PC-9 (cell line): ENCODE data around the gene KCNN3. TPM values are rescaled to one million over a fixed set of nuclear protein-coding genes. Genes with fewer than 3 reads are reported as not detected.
A peak's percentile ranks its signal among the peaks of the same experiment; 100 is the strongest.

Experiments used
- BruUV-seq: library from RNA; stranded (reverse); fragments of 400-500 nt; replicated peaks from 2 replicates; lab custom pipeline; 2021; lab: Mats Ljungman, UMichigan
- CTCF ChIA-PET: fragments of 300-600 bp; sonication (Branson Sonifier 250); formaldehyde crosslinking; loops from one replicate; lab custom pipeline; 2022; ENCODE audit warnings: antibody characterized with exemption; lab: Charles Lee
- POLR2A ChIA-PET: fragments of 300-600 bp; sonication (Branson Sonifier 250); formaldehyde crosslinking; loops from one replicate; lab custom pipeline; 2022; ENCODE audit warnings: antibody characterized with exemption; ENCODE audit not compliant: unreplicated experiment; lab: Charles Lee
- DNase-seq, 2 experiments: peaks; one replicate each; pipeline versions ENCODE4 v3.0.0 to v3.0.0-alpha.2; 2015 to 2022; ENCODE audit warnings: mixed read lengths in 1 of 2
- H2AFZ ChIP-seq: fragments of 200-600 bp; sonication (generic); 2 replicates; pipeline ENCODE4 v1.8.1; 2017; ENCODE audit warnings: antibody characterized with exemption
- H3F3A ChIP-seq: fragments of 200-600 bp; sonication (generic); 2 replicates; pipeline ENCODE4 v1.8.1; 2017; ENCODE audit warnings: antibody characterized with exemption, mild to moderate bottlenecking, low read depth; ENCODE audit not compliant: insufficient read depth
- H3K27ac ChIP-seq: fragments of 200-600 bp; sonication (generic); 2 replicates; pipeline ENCODE4 v1.6.1; 2016; ENCODE audit warnings: mixed run types
- H3K27me3 ChIP-seq: fragments of 200-600 bp; sonication (generic); 2 replicates; pipeline ENCODE4 v1.6.1; 2016; ENCODE audit warnings: low read depth, mixed run types; ENCODE audit not compliant: insufficient read depth
- H3K36me3 ChIP-seq: fragments of 200-600 bp; sonication (generic); 2 replicates; pipeline ENCODE4 v1.6.1; 2016; ENCODE audit warnings: low read depth, mixed run types
- H3K4me1 ChIP-seq: fragments of 200-600 bp; sonication (generic); replicated peaks from 2 replicates; pipeline ENCODE4 v1.6.1; 2016; ENCODE audit warnings: mixed run types; ENCODE audit not compliant: insufficient read depth
- H3K4me2 ChIP-seq: fragments of 200-600 bp; sonication (generic); 2 replicates; pipeline ENCODE4 v1.6.1; 2017; ENCODE audit warnings: mixed run types
- H3K4me3 ChIP-seq: fragments of 200-600 bp; sonication (generic); 2 replicates; pipeline ENCODE4 v1.6.1; 2016; ENCODE audit warnings: mixed run types
- H3K79me2 ChIP-seq: fragments of 200-600 bp; sonication (generic); 2 replicates; pipeline ENCODE4 v1.6.1; 2017; ENCODE audit warnings: low read depth, mixed run types
- H3K9me2 ChIP-seq: fragments of 200-600 bp; sonication (generic); 2 replicates; pipeline ENCODE4 v1.8.1; 2017; ENCODE audit warnings: mild to moderate bottlenecking; ENCODE audit not compliant: insufficient read depth
- H3K9me3 ChIP-seq: fragments of 200-600 bp; sonication (generic); 2 replicates; pipeline ENCODE4 v1.8.1; 2016; ENCODE audit warnings: low read depth; ENCODE audit not compliant: insufficient read depth
- H4K20me1 ChIP-seq: fragments of 200-600 bp; sonication (generic); 2 replicates; pipeline ENCODE4 v1.8.1; 2017; ENCODE audit not compliant: insufficient read depth
- EZH2 ChIP-seq: fragments of 200-600 bp; sonication (generic); IDR thresholded peaks from 2 replicates; pipeline ENCODE4 v1.8.0; 2017; ENCODE audit warnings: antibody characterized with exemption, low read depth
- intact Hi-C: fragments of 100-400 bp; cut with micrococcal nuclease; formaldehyde crosslinking; loops from one replicate; pipeline ENCODE4 v1.10.0; 2022; ENCODE audit not compliant: unreplicated experiment
- total RNA-seq: library from RNA; stranded (reverse); gene quantifications from 2 replicates; pipeline ENCODE4 v1.2.3, GENCODE V29; 2021
- TF ChIP-seq, protein P1 (sequence below): fragments of 200-600 bp; sonication (generic); conservative IDR thresholded peaks from 2 replicates; pipeline ENCODE4 v1.6.1; 2017; ENCODE audit warnings: mixed run types, antibody characterized with exemption, mild to moderate bottlenecking, moderate library complexity

The KCNN3 gene
- total RNA-seq, 1 experiment from 2014 or later = 1.1 TPM

DNA sequence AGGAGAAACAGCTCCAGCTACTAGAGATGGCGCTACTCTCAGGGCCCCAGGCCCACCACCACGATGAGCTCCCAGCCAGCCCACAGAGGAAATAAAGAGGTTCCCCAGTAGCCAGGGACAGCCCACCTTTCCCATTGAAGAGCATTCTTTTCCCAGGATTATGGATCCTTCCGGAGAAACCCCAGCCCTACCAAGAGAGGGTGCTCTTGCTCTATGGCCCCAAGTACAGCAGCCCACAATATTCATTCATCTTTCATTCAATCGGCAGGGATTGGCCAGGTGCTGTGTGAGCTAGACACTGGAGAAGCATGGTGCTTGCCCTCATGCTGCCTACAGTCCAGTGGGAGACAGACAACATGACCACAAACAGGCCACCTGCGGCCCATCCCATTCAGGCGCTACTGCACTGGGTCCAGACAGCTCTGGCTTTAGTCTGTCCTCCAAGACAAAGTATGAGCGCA is 36.6 kb upstream of the KCNN3 start:
- no peaks in the 10 kb centered on the region for H3K9me3 ChIP-seq
- H3F3A ChIP-seq = no peaks in the 10 kb centered on the region
- no peaks in the 10 kb centered on the region for H3K4me1 ChIP-seq
- H3K79me2 ChIP-seq = no peaks in the 10 kb centered on the region
- TF ChIP-seq, protein P1, sequence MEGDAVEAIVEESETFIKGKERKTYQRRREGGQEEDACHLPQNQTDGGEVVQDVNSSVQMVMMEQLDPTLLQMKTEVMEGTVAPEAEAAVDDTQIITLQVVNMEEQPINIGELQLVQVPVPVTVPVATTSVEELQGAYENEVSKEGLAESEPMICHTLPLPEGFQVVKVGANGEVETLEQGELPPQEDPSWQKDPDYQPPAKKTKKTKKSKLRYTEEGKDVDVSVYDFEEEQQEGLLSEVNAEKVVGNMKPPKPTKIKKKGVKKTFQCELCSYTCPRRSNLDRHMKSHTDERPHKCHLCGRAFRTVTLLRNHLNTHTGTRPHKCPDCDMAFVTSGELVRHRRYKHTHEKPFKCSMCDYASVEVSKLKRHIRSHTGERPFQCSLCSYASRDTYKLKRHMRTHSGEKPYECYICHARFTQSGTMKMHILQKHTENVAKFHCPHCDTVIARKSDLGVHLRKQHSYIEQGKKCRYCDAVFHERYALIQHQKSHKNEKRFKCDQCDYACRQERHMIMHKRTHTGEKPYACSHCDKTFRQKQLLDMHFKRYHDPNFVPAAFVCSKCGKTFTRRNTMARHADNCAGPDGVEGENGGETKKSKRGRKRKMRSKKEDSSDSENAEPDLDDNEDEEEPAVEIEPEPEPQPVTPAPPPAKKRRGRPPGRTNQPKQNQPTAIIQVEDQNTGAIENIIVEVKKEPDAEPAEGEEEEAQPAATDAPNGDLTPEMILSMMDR = peak; percentile 60
- TF ChIP-seq EZH2 = no peak
- no peak overlapping the region for H3K27ac ChIP-seq
- BruUV-seq = no TSS peak
- H3K4me3 ChIP-seq = no peak overlapping the region
- ChIA-PET POLR2A (no interaction called here), CTCF (no interaction called here)
- no peak overlapping the region for H2AFZ ChIP-seq
- no peaks in the 10 kb centered on the region for H3K9me2 ChIP-seq
- DNase-seq = peak in 1 of 2 experiments; percentile 6
- peaks cover 36% of the 10 kb centered on the region for H3K27me3 ChIP-seq
- no peak overlapping the region for H3K4me2 ChIP-seq
- H4K20me1 ChIP-seq = no peaks in the 10 kb centered on the region
- intact Hi-C loops = loop anchor here (1.0 kb wide), 2 partner anchors 155 to 178 kb away; no protein-coding TSS in a partner anchor
- H3K36me3 ChIP-seq = no peaks in the 10 kb centered on the region

DNA sequence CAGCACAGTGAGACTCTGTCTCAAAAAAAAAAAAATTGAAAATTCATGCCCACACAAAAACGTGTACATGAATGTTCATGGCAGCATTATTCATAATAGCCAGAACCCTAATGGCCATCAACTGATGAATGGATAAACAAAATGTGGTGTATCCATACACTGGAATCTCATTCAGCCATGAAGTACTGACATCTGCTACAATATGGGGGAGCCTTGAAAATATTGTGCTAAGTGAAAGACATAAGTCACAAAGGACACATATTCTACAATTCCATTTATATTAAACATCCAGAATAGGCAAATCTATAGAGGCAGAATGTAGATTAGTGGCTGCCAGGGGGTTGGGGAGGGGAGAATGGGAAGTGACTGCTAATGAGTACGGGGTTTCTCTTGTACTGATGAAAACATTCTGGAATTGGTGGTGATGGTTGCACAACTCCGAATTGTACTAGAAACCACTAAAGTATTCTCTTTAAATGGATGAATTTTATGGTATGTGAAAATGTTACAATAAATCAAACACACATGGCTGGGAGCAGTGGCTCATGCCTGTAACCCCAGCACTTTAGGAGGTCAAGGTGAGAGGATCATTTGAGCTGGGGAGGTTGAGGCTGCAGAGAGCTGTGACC is 33.0 kb upstream of the KCNN3 start:
- Histone ChIP-seq H3K27me3 (peaks cover 7% of the 10 kb centered on the region; the same call in 1 of the 2 replicates), H3K4me1 (no peaks in the 10 kb centered on the region), H3F3A (no peaks in the 10 kb centered on the region), H3K79me2 (no peaks in the 10 kb centered on the region), H3K4me2 (no peak overlapping the region), H2AFZ (no peak overlapping the region), H3K27ac (no peak overlapping the region), H4K20me1 (no peaks in the 10 kb centered on the region), H3K9me2 (no peaks in the 10 kb centered on the region), H3K36me3 (no peaks in the 10 kb centered on the region), H3K9me3 (no peaks in the 10 kb centered on the region), H3K4me3 (no peak overlapping the region)
- intact Hi-C loops = no loop called here
- no TSS peak for BruUV-seq
- CTCF ChIA-PET = no interaction called here
- no peak for TF ChIP-seq EZH2
- TF ChIP-seq, protein P1 = no peak
- POLR2A ChIA-PET = no interaction called here
- DNase-seq = no peak

DNA sequence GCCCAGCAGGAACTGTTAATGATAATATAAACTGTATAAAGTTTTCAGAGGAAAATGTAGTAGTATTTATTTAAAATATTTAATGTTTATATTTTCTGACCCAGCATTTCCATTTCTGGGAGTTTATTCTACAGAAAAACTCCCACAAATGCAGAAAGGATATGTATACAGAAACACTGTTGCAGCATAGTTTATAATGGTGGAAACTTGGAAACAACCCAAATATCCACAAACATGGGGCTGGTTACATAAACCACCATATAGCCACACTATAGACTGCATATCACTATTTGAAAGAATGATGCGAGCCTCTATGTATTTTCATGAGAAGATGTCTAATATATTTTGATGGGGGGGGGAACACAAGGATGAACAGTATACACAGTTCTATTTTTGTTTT is 31.5 kb upstream of the KCNN3 start:
- H3K4me2 ChIP-seq = no peak overlapping the region
- no peak for DNase-seq
- BruUV-seq = no TSS peak
- CTCF ChIA-PET = no interaction called here
- no peaks in the 10 kb centered on the region for H4K20me1 ChIP-seq
- H3K27ac ChIP-seq = no peak overlapping the region
- H2AFZ ChIP-seq = no peak overlapping the region
- TF ChIP-seq EZH2 = no peak
- TF ChIP-seq, protein P1 = no peak
- H3K79me2 ChIP-seq = no peaks in the 10 kb centered on the region
- H3F3A ChIP-seq = no peaks in the 10 kb centered on the region
- no peaks in the 10 kb centered on the region for H3K36me3 ChIP-seq
- intact Hi-C loops = no loop called here
- POLR2A ChIA-PET = no interaction called here
- H3K9me3 ChIP-seq = no peaks in the 10 kb centered on the region
- no peak overlapping the region for H3K4me3 ChIP-seq
- H3K4me1 ChIP-seq = no peaks in the 10 kb centered on the region
- 0 out of 2 replicates have a peak, but pooled peaks cover 12% of the 10 kb centered on the region for H3K27me3 ChIP-seq
- H3K9me2 ChIP-seq = no peaks in the 10 kb centered on the region
